Kasumi-1 (cell line): ENCODE measurements around the gene HAPLN3.
A peak's percentile ranks its signal among the peaks of the same experiment; 100 is the strongest.

ENCODE experiments used
- DNase-seq, 2 experiments: peaks; one replicate each; lab custom pipeline; 2025; lab: John Stamatoyannopoulos, UW

The HAPLN3 gene

GRCh38 chr15:88911766-88912118 is 16.4 kb upstream of the HAPLN3 start:
- no peak for DNase-seq

GRCh38 chr15:88909956-88910831 is 14.8 kb upstream of the HAPLN3 start:
- DNase-seq: no peak

- DNase-seq: no peak
Observed at GRCh38 chr15:88908697-88909621, 13.6 kb upstream of the HAPLN3 start.

GRCh38 chr15:88908123-88908522 is 12.8 kb upstream of the HAPLN3 start:
- DNase-seq: no peak

GRCh38 chr15:88907111-88907510 is 11.8 kb upstream of the HAPLN3 start:
- no peak for DNase-seq

- DNase-seq: no peak
Observed at GRCh38 chr15:88906551-88906950, 11.2 kb upstream of the HAPLN3 start.

- DNase-seq: no peak
Observed at GRCh38 chr15:88906130-88906529, 10.8 kb upstream of the HAPLN3 start.

- DNase-seq: no peak
Observed at GRCh38 chr15:88905576-88905975, 10.2 kb upstream of the HAPLN3 start.

- DNase-seq: peak; percentile 71 to 72
Observed at GRCh38 chr15:88904624-88905327, 9.4 kb upstream of the HAPLN3 start.

- DNase-seq: no peak
Observed at GRCh38 chr15:88904257-88904623, 8.9 kb upstream of the HAPLN3 start.

GRCh38 chr15:88902846-88903245 is 7.5 kb upstream of the HAPLN3 start:
- no peak for DNase-seq

DNA sequence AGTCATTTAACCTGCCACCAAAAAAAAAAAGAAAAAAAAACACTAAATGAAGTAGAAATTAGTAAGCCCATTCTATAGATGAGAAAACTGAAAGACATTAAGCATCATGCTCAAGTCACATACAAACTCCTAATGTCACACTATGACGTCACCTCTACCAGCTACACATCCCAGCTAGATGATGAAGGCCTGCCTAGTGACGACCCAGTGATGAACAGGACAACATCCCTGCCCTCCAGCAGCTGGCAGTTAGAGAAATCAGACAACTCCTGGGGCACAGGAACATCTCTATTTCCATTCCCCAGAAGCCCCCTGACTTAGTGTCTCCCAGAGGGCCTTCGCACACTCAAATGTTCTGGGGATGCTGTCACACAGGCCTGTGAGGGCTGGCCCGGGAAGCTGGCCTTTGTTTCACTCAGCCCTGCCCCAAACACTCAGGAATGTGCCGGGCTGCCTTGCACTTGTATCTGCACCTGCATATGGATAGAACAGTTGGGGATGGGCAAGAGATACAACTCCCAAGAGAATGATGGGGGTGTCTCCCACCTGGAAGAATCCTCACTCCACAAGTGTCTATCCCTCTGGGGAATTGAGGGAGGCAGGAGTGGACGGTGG is 7.0 kb upstream of the HAPLN3 start:
- no peak for DNase-seq

GRCh38 chr15:88901508-88902220 is 6.3 kb upstream of the HAPLN3 start:
- DNase-seq: no peak

- DNase-seq: no peak
Observed at GRCh38 chr15:88900982-88901418, 5.7 kb upstream of the HAPLN3 start.

GRCh38 chr15:88900309-88900981 is 5.1 kb upstream of the HAPLN3 start:
- DNase-seq: no peak

DNA sequence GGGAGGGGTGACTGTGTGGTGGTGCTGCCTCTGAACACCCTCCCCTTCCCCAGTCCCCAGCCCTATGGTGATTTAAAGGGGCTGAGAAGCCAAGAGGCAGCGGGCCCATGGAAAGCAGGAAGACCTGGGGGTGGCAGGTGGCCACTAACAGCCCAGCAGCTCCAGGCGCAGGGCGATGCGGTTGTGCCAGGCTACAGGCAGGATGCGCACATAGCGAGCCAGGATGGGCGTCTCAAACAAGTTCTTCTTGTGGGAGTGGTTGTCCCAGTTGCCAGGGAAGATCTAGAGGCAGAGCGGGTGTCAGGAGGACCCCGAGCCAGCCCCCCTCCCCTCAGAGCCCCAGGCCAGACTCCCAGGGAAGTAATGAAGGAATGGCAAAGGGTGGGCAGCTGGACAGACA is 3.9 kb upstream of the HAPLN3 start:
- DNase-seq: no peak

DNA sequence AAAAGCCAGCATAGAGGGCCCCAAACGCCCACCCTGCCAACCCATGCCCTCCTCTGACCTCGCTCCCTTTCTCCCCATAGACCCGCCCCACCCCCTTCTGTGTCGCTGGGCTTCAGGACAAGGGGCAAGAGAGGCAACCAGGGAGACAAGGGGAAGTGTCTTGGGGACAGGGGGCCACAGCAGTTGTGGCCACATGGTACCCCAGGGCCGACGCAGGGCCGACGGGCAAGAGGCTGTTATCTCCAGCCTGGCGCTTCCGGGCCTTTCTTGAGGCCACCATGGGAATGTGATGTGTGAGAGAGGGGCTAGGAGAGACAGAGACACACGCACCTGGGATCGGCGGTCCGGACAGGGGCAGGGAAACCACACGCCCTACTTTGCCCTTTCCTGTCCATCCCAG is 3.4 kb upstream of the HAPLN3 start:
- DNase-seq: no peak

DNA sequence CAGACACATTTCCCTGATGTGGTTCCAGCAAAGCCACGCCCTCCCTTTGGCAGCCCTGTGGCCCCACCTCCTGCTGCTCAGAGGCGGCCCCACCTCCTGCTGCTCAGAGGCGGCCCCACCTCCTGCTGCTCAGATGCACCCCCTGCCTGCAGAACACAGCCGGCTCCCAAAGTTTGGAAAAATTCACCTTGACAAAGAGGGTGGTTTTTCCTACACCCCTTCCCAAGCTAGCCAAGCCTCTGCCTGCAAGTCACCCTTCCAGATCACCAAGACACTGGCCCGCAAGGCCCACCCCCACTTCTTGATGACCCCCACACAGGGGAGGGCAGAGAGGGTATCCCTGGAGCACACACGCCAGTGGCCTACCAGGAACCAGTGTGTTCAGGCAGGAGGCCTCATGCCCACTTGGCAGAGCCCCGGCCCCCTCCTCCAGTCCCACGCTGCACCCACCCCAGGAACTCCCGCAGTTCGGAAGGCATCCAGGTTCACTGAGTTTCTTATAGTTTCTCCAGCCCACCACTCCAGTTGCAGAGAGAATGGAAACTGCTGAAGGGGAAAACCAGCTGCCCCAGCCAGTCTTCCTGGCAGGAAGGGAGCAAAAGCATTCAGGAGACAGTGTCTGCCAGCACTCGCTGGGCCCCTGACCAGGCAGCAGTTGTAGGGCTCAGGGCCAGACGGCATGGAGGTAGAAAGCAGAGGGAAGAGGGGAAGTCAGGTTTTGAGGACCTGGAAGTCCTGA is 2.3 kb upstream of the HAPLN3 start:
- DNase-seq: peak; percentile 45 to 57

DNA sequence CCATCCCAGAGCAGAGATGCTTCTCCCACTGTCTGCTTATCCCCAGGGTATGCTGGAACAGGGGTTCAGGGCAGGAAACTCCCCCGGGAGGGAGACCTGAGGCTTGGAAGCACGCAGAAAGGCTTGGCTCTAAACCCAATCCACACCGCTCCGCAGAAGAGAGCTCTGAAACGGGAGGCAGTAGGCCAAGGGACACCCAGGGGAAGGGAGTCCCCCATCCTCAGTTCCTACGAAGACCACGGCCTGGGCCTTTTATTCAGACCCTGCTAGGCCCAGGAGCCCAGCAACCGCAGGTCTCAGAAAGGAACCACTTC is 1.8 kb upstream of the HAPLN3 start:
- DNase-seq: no peak

GRCh38 chr15:88896333-88897033 is 1.1 kb upstream of the HAPLN3 start:
- DNase-seq: no peak
